H9 (cell line): ENCODE measurements around the gene PSPN. TPM values are rescaled to one million over a fixed set of nuclear protein-coding genes. Genes with fewer than 3 reads are reported as not detected.

Source experiments
- DNase-seq: peaks from one replicate; pipeline ENCODE4 v3.0.0-alpha.2; 2017
- H2AFZ ChIP-seq: one replicate; pipeline ENCODE4 v1.6.1; 2013; ENCODE audit warnings: mild to moderate bottlenecking, low read length, control low read depth, moderate library complexity
- H2AK5ac ChIP-seq: 2 replicates; pipeline ENCODE4 v1.6.1; 2013; ENCODE audit warnings: low read length, control low read depth, mixed read lengths; ENCODE audit not compliant: insufficient read length
- H2BK120ac ChIP-seq: one replicate; pipeline ENCODE4 v1.6.1; 2013; ENCODE audit warnings: low read depth, mild to moderate bottlenecking, low read length, control low read depth, inconsistent platforms; ENCODE audit not compliant: poor library complexity, severe bottlenecking
- H2BK12ac ChIP-seq: 2 replicates; pipeline ENCODE4 v1.6.1; 2013; ENCODE audit warnings: low read length, control low read depth, mixed read lengths, low read depth; ENCODE audit not compliant: insufficient read length
- H2BK15ac ChIP-seq: 2 replicates; pipeline ENCODE4 v1.6.1; 2013; ENCODE audit warnings: low read depth, low read length, control low read depth
- H2BK20ac ChIP-seq: one replicate; pipeline ENCODE4 v1.6.1; 2013; ENCODE audit warnings: low read depth, mild to moderate bottlenecking, low read length, control low read depth, inconsistent platforms; ENCODE audit not compliant: poor library complexity, severe bottlenecking
- H2BK5ac ChIP-seq: 2 replicates; pipeline ENCODE4 v1.6.1; 2013; ENCODE audit warnings: low read length, control low read depth, mixed read lengths; ENCODE audit not compliant: insufficient read length
- H3K14ac ChIP-seq: 2 replicates; pipeline ENCODE4 v1.6.1; 2013; ENCODE audit warnings: low read length, control low read depth; ENCODE audit not compliant: insufficient read depth
- H3K18ac ChIP-seq: 2 replicates; pipeline ENCODE4 v1.6.1; 2013; ENCODE audit warnings: low read depth, mild to moderate bottlenecking, mixed read lengths, low read length, control low read depth; ENCODE audit not compliant: insufficient read length
- H3K23ac ChIP-seq: 2 replicates; pipeline ENCODE4 v1.6.1; 2013; ENCODE audit warnings: low read length, control low read depth, mixed read lengths, low read depth; ENCODE audit not compliant: insufficient read length
- H3K23me2 ChIP-seq: 2 replicates; pipeline ENCODE4 v1.6.1; 2013; ENCODE audit warnings: low read depth, mild to moderate bottlenecking, mixed read lengths, low read length, control low read depth; ENCODE audit not compliant: insufficient read length, poor library complexity, severe bottlenecking
- H3K27ac ChIP-seq: 2 replicates; pipeline ENCODE4 v1.5.1; 2013; ENCODE audit warnings: low read length, control low read depth, mixed read lengths, low read depth; ENCODE audit not compliant: insufficient read length
- H3K27me3 ChIP-seq: 2 replicates; pipeline ENCODE4 v1.6.1; 2013; ENCODE audit warnings: low read length, control low read depth, inconsistent platforms; ENCODE audit not compliant: insufficient read depth
- H3K4ac ChIP-seq: 2 replicates; pipeline ENCODE4 v1.6.1; 2013; ENCODE audit warnings: low read depth, mild to moderate bottlenecking, control low read depth, inconsistent platforms, low read length, moderate library complexity
- H3K4me1 ChIP-seq: 2 replicates; pipeline ENCODE4 v1.6.1; 2013; ENCODE audit warnings: low read length, control low read depth, inconsistent platforms; ENCODE audit not compliant: insufficient read depth
- H3K4me2 ChIP-seq: 2 replicates; pipeline ENCODE4 v1.6.1; 2013; ENCODE audit warnings: low read length, control low read depth, mixed read lengths; ENCODE audit not compliant: insufficient read length, insufficient read depth
- H3K56ac ChIP-seq: 2 replicates; pipeline ENCODE4 v1.6.1; 2013; ENCODE audit warnings: low read depth, mild to moderate bottlenecking, mixed read lengths, low read length, control low read depth; ENCODE audit not compliant: insufficient read length
- H3K79me1 ChIP-seq: 2 replicates; pipeline ENCODE4 v1.6.1; 2013; ENCODE audit warnings: low read depth, mild to moderate bottlenecking, moderate library complexity, low read length, control low read depth, inconsistent platforms; ENCODE audit not compliant: insufficient read depth, poor library complexity, severe bottlenecking
- H3K79me2 ChIP-seq: 2 replicates; pipeline ENCODE4 v1.6.1; 2013; ENCODE audit warnings: low read length, control low read depth, inconsistent platforms; ENCODE audit not compliant: insufficient read depth
- H3K9ac ChIP-seq: 2 replicates; pipeline ENCODE4 v1.6.1; 2013; ENCODE audit warnings: low read length, control low read depth, mixed read lengths; ENCODE audit not compliant: insufficient read length; ENCODE audit errors: extremely low read depth
- H3K9me3 ChIP-seq: one replicate; pipeline ENCODE4 v1.6.1; 2013; ENCODE audit warnings: low read depth, low read length, inconsistent platforms; ENCODE audit not compliant: control insufficient read depth
- H3T11ph ChIP-seq: one replicate; pipeline ENCODE4 v1.6.1; 2013; ENCODE audit warnings: mild to moderate bottlenecking, low read length, control low read depth, inconsistent platforms
- H4K20me1 ChIP-seq: one replicate; pipeline ENCODE4 v1.6.1; 2013; ENCODE audit not compliant: control insufficient read depth, insufficient read length, insufficient read depth
- H4K5ac ChIP-seq: 2 replicates; pipeline ENCODE4 v1.6.1; 2013; ENCODE audit warnings: low read depth, mild to moderate bottlenecking, mixed read lengths, low read length, control low read depth; ENCODE audit not compliant: insufficient read length
- H4K8ac ChIP-seq: replicated peaks from 2 replicates; pipeline ENCODE4 v1.6.1; 2013; ENCODE audit warnings: low read length, control low read depth, mixed read lengths, low read depth; ENCODE audit not compliant: insufficient read length
- H4K91ac ChIP-seq: 2 replicates; pipeline ENCODE4 v1.6.1; 2013; ENCODE audit warnings: low read depth, mild to moderate bottlenecking, moderate library complexity, mixed read lengths, low read length, control low read depth; ENCODE audit not compliant: insufficient read length
- H3K27ac Mint-ChIP-seq, 3 experiments: 2 replicates in 2 of 3; 3 replicates in 1 of 3; pipeline ENCODE4 v1.8.0; 2020 to 2021; ENCODE audit warnings: mixed read lengths in 3 of 3, mild to moderate bottlenecking in 1 of 3, moderate library complexity in 1 of 3
- H3K27me3 Mint-ChIP-seq: 2 replicates; pipeline ENCODE4 v1.8.0; 2021; ENCODE audit warnings: low read depth, mild to moderate bottlenecking, moderate library complexity, mixed read lengths
- H3K36me3 Mint-ChIP-seq, 3 experiments: 2 replicates in 2 of 3; 3 replicates in 1 of 3; pipeline ENCODE4 v1.8.0; 2020 to 2021; ENCODE audit warnings: low read depth in 3 of 3, mixed read lengths in 3 of 3; ENCODE audit not compliant: insufficient read depth in 1 of 3
- H3K4me1 Mint-ChIP-seq, 2 experiments: 2 replicates each; pipeline ENCODE4 v1.8.0; 2020; ENCODE audit warnings: mixed read lengths in 2 of 2
- H3K4me3 Mint-ChIP-seq, 2 experiments: 2 replicates in 1 of 2; 3 replicates in 1 of 2; pipeline ENCODE4 v1.8.0; 2020 to 2021; ENCODE audit warnings: mild to moderate bottlenecking in 2 of 2, mixed read lengths in 2 of 2, moderate library complexity in 1 of 2
- H3K9me3 Mint-ChIP-seq, 2 experiments: 2 replicates in 1 of 2; 3 replicates in 1 of 2; pipeline ENCODE4 v1.8.0; 2020; ENCODE audit warnings: mild to moderate bottlenecking in 2 of 2, mixed read lengths in 2 of 2, moderate library complexity in 1 of 2
- WGBS: extraction: QIAGEN DNeasy Blood & Tissue Kit; methylation state at CpG from one replicate; pipeline ENCODE4 v1.1.7; 2013; ENCODE audit warnings: missing lambda C conversion rate, low lambda C conversion rate, mixed read lengths; ENCODE audit not compliant: insufficient read length; ENCODE audit errors: extremely low coverage; 5-methylcytosine and 5-hydroxymethylcytosine counted together
- total RNA-seq: library from RNA; stranded (reverse); gene quantifications from 2 replicates; pipeline ENCODE4 v1.2.1, GENCODE V29; 2021
- TF ChIP-seq, protein P1 (sequence below): fragments of 200-600 bp; sonication (generic); conservative IDR thresholded peaks from 3 replicates; pipeline ENCODE4 v1.8.0; 2021; ENCODE audit warnings: antibody characterized with exemption, mild to moderate bottlenecking

Gene PSPN
- total RNA-seq, 1 experiment from 2014 or later = 2.1 TPM

DNA sequence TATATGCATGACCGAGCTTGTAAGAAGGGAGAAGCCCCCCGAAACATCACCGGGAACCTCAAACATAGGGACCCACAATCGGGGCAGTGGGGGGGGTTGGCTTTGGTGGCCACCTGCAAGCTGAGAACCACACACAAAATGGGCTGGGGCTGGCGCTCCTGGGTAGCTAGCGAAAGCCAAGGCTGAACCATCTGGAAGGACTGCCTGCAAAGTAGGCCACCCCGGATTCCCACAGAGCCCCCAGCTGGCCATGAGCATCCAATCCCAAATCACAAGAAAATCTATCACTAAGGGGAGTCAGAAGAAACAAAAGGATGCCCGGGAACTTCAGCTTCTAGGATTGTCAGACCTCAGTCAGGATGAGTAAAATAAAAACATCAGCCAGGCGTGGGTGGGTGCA lies 2.8 kb upstream of the PSPN start:
- no peak overlapping the region for H2BK12ac ChIP-seq
- H3K4ac ChIP-seq = no peak overlapping the region
- Mint-ChIP-seq H3K4me3 (no peak overlapping the region), H3K27ac (0 out of 7 replicates have a peak overlapping the region, but pooled peaks of 1 of the 3 experiments have one; percentile 28), H3K27me3 (no peaks in the 10 kb centered on the region), H3K9me3 (peaks cover 4% of the 10 kb centered on the region in 2 experiments; a peak in 4 of 5 replicates), H3K36me3 (peaks cover 38 to 50% (median 47%) of the 10 kb centered on the region in 3 experiments), H3K4me1 (peaks cover 7 to 20% of the 10 kb centered on the region in 2 experiments)
- TF ChIP-seq, protein P1, sequence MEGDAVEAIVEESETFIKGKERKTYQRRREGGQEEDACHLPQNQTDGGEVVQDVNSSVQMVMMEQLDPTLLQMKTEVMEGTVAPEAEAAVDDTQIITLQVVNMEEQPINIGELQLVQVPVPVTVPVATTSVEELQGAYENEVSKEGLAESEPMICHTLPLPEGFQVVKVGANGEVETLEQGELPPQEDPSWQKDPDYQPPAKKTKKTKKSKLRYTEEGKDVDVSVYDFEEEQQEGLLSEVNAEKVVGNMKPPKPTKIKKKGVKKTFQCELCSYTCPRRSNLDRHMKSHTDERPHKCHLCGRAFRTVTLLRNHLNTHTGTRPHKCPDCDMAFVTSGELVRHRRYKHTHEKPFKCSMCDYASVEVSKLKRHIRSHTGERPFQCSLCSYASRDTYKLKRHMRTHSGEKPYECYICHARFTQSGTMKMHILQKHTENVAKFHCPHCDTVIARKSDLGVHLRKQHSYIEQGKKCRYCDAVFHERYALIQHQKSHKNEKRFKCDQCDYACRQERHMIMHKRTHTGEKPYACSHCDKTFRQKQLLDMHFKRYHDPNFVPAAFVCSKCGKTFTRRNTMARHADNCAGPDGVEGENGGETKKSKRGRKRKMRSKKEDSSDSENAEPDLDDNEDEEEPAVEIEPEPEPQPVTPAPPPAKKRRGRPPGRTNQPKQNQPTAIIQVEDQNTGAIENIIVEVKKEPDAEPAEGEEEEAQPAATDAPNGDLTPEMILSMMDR = no peak
- no peak overlapping the region for H3K9ac ChIP-seq
- no peaks in the 10 kb centered on the region for H3K9me3 ChIP-seq
- H3K56ac ChIP-seq = no peak overlapping the region
- WGBS = no CpG with 5 or more reads among the region's 9 CpGs
- H3T11ph ChIP-seq = no peak overlapping the region
- no peak overlapping the region for H3K14ac ChIP-seq
- H3K27me3 ChIP-seq = no peaks in the 10 kb centered on the region
- H3K79me2 ChIP-seq = no peaks in the 10 kb centered on the region
- no peak overlapping the region for H2BK20ac ChIP-seq
- H3K23me2 ChIP-seq = no peaks in the 10 kb centered on the region
- H4K20me1 ChIP-seq = no peaks in the 10 kb centered on the region
- H2AK5ac ChIP-seq = no peak overlapping the region
- H3K79me1 ChIP-seq = no peaks in the 10 kb centered on the region
- H3K18ac ChIP-seq = no peak overlapping the region
- H4K5ac ChIP-seq = no peak overlapping the region
- no peak overlapping the region for H3K23ac ChIP-seq
- no peak overlapping the region for H3K4me2 ChIP-seq
- H2BK15ac ChIP-seq = no peak overlapping the region
- no peak overlapping the region for H2BK5ac ChIP-seq
- H3K27ac ChIP-seq = no peak overlapping the region
- H2AFZ ChIP-seq = no peak overlapping the region
- no peak overlapping the region for H2BK120ac ChIP-seq
- H4K8ac ChIP-seq = no peak overlapping the region
- H3K4me1 ChIP-seq = no peaks in the 10 kb centered on the region
- DNase-seq = no peak
- H4K91ac ChIP-seq = no peak overlapping the region
